HFFc6 (cell line): ENCODE results near the gene AHCTF1. TPM values are rescaled to one million over a fixed set of nuclear protein-coding genes. Genes with fewer than 3 reads are reported as not detected.

Experiments used
- DNase-seq: peaks from one replicate; pipeline ENCODE4 v3.0.0-alpha.2; 2018
- H3K27ac Mint-ChIP-seq: 2 replicates; pipeline ENCODE4 v1.8.0; 2020; ENCODE audit warnings: mild to moderate bottlenecking, mixed read lengths
- H3K27me3 Mint-ChIP-seq: 2 replicates; pipeline ENCODE4 v1.8.0; 2021; ENCODE audit warnings: mild to moderate bottlenecking, moderate library complexity, mixed read lengths; ENCODE audit not compliant: insufficient read depth
- H3K36me3 Mint-ChIP-seq: 2 replicates; pipeline ENCODE4 v1.8.0; 2021; ENCODE audit warnings: low read depth, mixed read lengths
- H3K4me1 Mint-ChIP-seq: 2 replicates; pipeline ENCODE4 v1.8.0; 2020; ENCODE audit warnings: low read depth, mixed read lengths
- H3K4me3 Mint-ChIP-seq: 2 replicates; pipeline ENCODE4 v1.8.0; 2020; ENCODE audit warnings: mild to moderate bottlenecking, moderate library complexity, mixed read lengths
- H3K9me3 Mint-ChIP-seq: 2 replicates; pipeline ENCODE4 v1.8.0; 2020; ENCODE audit warnings: mild to moderate bottlenecking, mixed read lengths
- CTCF ChIP-seq: fragments of 200-600 bp; sonication (generic); IDR thresholded peaks from 2 replicates; pipeline ENCODE4 v1.5.0; 2021; ENCODE audit warnings: antibody characterized with exemption, mild to moderate bottlenecking
- total RNA-seq, 6 experiments: library from RNA; stranded (reverse); fragmentation: NEBNext Ultra II Directional; extraction: Animal tissue kit (Norgen Biotek cat#: 25700); gene quantifications; 2 replicates in 1 of 6; 3 replicates in 5 of 6; pipeline ENCODE4 v1.2.3, GENCODE V29; 2021

The AHCTF1 gene
- total RNA-seq, 6 experiments from 2014 or later, result 28.2 to 32.8 (median 30.6) TPM

GRCh38 chr1:246969621-246970020, 37.9 kb upstream of the AHCTF1 start:
- Mint-ChIP-seq H3K27ac (no peak overlapping the region), H3K36me3 (peaks cover 30% of the 10 kb centered on the region), H3K4me3 (no peak overlapping the region), H3K4me1 (no peaks in the 10 kb centered on the region), H3K9me3 (peaks cover 33% of the 10 kb centered on the region), H3K27me3 (peaks cover 2% of the 10 kb centered on the region; the same call in 1 of the 2 replicates)
- no peak for DNase-seq
- no peak for TF ChIP-seq CTCF

- peaks cover 27% of the 10 kb centered on the region for H3K9me3 Mint-ChIP-seq
- peaks cover 39% of the 10 kb centered on the region for H3K36me3 Mint-ChIP-seq
These were observed 34.8 kb upstream of the AHCTF1 start for GRCh38 chr1:246966502-246966901.

GRCh38 chr1:246959944-246960693, 28.4 kb upstream of the AHCTF1 start:
- Mint-ChIP-seq H3K36me3 (peaks cover 18% of the 10 kb centered on the region), H3K4me1 (no peaks in the 10 kb centered on the region), H3K4me3 (no peak overlapping the region), H3K9me3 (no peaks in the 10 kb centered on the region), H3K27me3 (peaks cover 4% of the 10 kb centered on the region; the same call in 1 of the 2 replicates), H3K27ac (no peak overlapping the region)
- no peak for DNase-seq
- TF ChIP-seq CTCF, result no peak

More at GRCh38 chr1:246966502-246966901, 34.8 kb upstream of the AHCTF1 start:
- DNase-seq, result no peak
- no peak overlapping the region for H3K4me3 Mint-ChIP-seq
- H3K27me3 Mint-ChIP-seq, result peaks cover 6% of the 10 kb centered on the region; the same call in 1 of the 2 replicates
- TF ChIP-seq CTCF, result no peak
- no peaks in the 10 kb centered on the region for H3K4me1 Mint-ChIP-seq
- H3K27ac Mint-ChIP-seq, result no peak overlapping the region

GRCh38 chr1:246954126-246954525, 22.4 kb upstream of the AHCTF1 start:
- Mint-ChIP-seq H3K4me1 (no peaks in the 10 kb centered on the region), H3K9me3 (no peaks in the 10 kb centered on the region), H3K4me3 (no peak overlapping the region), H3K36me3 (peaks cover 9% of the 10 kb centered on the region), H3K27me3 (no peaks in the 10 kb centered on the region; the same call in 1 of the 2 replicates), H3K27ac (no peak overlapping the region)
- no peak for TF ChIP-seq CTCF
- DNase-seq, result no peak

GRCh38 chr1:246951413-246951812, 19.7 kb upstream of the AHCTF1 start:
- Mint-ChIP-seq H3K27ac (no peak overlapping the region), H3K36me3 (no peaks in the 10 kb centered on the region)

More at GRCh38 chr1:246951413-246951812, 19.7 kb upstream of the AHCTF1 start:
- Mint-ChIP-seq H3K27me3 (peaks cover 1% of the 10 kb centered on the region; the same call in 1 of the 2 replicates), H3K4me3 (no peak overlapping the region), H3K4me1 (no peaks in the 10 kb centered on the region; the same call in 1 of the 2 replicates), H3K9me3 (no peaks in the 10 kb centered on the region)
- DNase-seq, result no peak
- TF ChIP-seq CTCF, result no peak
